Skeletal muscle tissue (tissue), 4 donors: ENCODE results near the gene ATP1A3. TPM values are rescaled to one million over a fixed set of nuclear protein-coding genes. Genes with fewer than 3 reads are reported as not detected.

Experiments
- H3K27ac ChIP-seq: one replicate; pipeline ENCODE4 v1.7.0; 2013; ENCODE audit warnings: mild to moderate bottlenecking, low read depth, low read length, inconsistent platforms
- H3K27me3 ChIP-seq, 3 donors: one replicate each; pipeline ENCODE4 v1.7.0; 2013; ENCODE audit warnings: low read length in 3 of 3; ENCODE audit not compliant: control insufficient read depth in 3 of 3, insufficient read depth in 3 of 3
- H3K36me3 ChIP-seq, 3 donors: one replicate each; pipeline ENCODE4 v1.7.0; 2013; ENCODE audit warnings: low read length in 3 of 3; ENCODE audit not compliant: control insufficient read depth in 3 of 3, insufficient read depth in 3 of 3
- H3K4me1 ChIP-seq, 3 donors: one replicate each; pipeline ENCODE4 v1.7.0; 2013; ENCODE audit warnings: low read length in 3 of 3, mild to moderate bottlenecking in 3 of 3; ENCODE audit not compliant: control insufficient read depth in 3 of 3, insufficient read depth in 3 of 3
- H3K4me3 ChIP-seq, 3 donors: one replicate each; pipeline ENCODE4 v1.7.0; 2013; ENCODE audit warnings: low read length in 3 of 3
- H3K9ac ChIP-seq, 3 donors: one replicate each; pipeline ENCODE4 v1.7.0; 2013; ENCODE audit warnings: low read length in 3 of 3, mild to moderate bottlenecking in 3 of 3, moderate library complexity in 2 of 3, low read depth in 1 of 3
- H3K9me3 ChIP-seq, 3 donors: one replicate each; pipeline ENCODE4 v1.7.0; 2013; ENCODE audit warnings: low read length in 3 of 3; ENCODE audit not compliant: control insufficient read depth in 3 of 3
- total RNA-seq: library from RNA; depleted of rRNA; stranded (reverse); fragments of >200 nt; gene quantifications from one replicate; pipeline ENCODE4 v1.2.3, GENCODE V29; 2014
- donor health status: Osteomylitis.

ATP1A3 gene
- total RNA-seq, 1 donor from 2014 or later, result not detected

DNA sequence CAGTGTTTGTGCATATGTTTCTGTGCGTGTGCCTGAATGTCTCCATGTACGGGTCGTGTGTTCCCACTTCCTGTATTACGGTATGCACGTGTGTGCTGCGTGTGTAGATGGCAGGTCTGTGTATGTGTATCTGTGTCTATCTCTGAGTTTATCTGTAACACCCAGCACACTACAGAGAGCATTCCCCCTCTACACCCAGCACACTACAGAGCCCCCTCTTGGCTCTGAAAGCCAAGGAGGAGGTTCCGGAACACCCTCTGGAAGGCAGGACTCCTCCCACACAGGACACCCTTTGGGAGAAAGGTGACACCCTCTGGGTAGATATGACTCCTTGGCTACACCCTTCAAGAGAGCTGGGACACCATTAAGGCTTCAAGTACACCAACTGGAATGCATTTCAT is 63.7 kb downstream of the ATP1A3 start:
- Histone ChIP-seq H3K27me3 (peaks cover 85 to 93% (median 91%) of the 10 kb centered on the region in 3 donors), H3K9me3 (peaks cover 0 to 5% (median 0%) of the 10 kb centered on the region in 3 donors), H3K9ac (no peak overlapping the region), H3K4me1 (peaks cover 4 to 9% (median 7%) of the 10 kb centered on the region in 3 donors), H3K36me3 (no peaks in the 10 kb centered on the region), H3K27ac (no peak overlapping the region), H3K4me3 (no peak overlapping the region)

DNA sequence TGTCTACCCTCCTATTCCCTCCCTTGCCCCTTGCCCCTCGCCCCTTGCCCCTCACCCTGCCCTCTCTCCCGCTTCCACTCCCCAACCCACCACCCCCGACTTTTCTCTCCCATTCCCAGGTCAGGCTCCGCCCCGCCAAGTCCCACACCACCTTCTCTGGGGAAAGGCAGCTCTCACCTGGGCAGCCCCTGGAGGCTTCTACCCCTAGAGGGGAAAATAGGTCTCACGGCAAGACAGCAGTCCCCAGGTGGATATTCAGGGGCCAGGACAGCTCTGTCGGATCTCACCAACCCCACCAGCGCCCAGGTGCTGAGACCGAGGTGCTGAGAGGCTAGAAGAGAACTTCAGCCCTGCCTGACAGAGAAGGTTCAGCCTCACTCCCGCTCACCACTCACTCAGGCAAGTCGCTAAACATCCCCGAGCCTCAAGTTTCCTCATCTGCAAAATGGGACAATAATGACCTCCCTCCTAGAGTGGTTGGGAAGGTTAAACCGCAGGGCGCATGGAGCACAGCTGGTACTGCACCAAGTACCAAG is 64.4 kb downstream of the ATP1A3 start:
- peaks cover 4 to 9% (median 7%) of the 10 kb centered on the region in 3 donors for H3K4me1 ChIP-seq
- no peak overlapping the region for H3K4me3 ChIP-seq
- H3K36me3 ChIP-seq, result no peaks in the 10 kb centered on the region
- H3K27ac ChIP-seq, result no peak overlapping the region
- no peak overlapping the region for H3K9ac ChIP-seq
- H3K9me3 ChIP-seq, result peaks cover 0 to 5% (median 0%) of the 10 kb centered on the region in 3 donors
- peaks cover 86 to 93% (median 91%) of the 10 kb centered on the region in 3 donors for H3K27me3 ChIP-seq

DNA sequence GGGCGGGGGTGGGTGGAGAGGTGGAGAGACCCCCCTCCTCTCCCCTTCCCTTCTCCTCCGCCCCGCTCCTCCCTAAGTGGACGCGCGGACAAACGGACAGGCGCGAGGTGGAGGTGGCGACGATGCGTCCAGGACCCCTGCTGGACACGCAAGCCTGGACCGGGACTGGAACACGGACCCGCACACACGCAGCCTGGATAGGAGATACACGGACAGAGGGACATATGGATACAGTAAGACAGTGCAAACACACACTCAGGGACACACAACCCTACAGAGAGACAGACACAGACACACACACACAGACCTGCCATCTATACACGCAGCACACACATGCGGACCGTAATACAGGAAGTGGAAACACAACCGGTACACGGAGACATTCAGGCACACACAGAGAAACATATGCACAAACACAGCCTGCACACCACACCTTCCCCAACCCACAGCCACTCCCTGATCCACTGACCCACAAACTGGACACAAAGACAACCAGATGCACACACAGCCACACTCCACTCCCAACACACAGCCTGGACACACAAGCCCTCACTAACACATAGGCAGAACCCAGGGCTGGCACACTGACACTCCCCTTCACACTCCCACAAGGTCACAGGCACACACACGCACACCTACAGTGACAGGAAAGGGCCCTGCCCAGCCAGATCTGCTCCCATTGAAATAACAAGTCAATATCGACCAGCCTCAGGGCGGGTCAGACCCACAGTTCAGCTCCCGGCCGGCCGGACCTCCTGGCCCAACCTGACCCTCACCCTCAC is 65.1 kb downstream of the ATP1A3 start:
- Histone ChIP-seq H3K4me3 (peak overlapping the region in 1 of 3 donors; percentile 24), H3K9me3 (peaks cover 0 to 5% (median 0%) of the 10 kb centered on the region in 3 donors), H3K36me3 (no peaks in the 10 kb centered on the region), H3K9ac (no peak overlapping the region), H3K4me1 (peaks cover 4 to 9% (median 7%) of the 10 kb centered on the region in 3 donors), H3K27ac (no peak overlapping the region), H3K27me3 (peaks cover 87 to 93% (median 92%) of the 10 kb centered on the region in 3 donors)

DNA sequence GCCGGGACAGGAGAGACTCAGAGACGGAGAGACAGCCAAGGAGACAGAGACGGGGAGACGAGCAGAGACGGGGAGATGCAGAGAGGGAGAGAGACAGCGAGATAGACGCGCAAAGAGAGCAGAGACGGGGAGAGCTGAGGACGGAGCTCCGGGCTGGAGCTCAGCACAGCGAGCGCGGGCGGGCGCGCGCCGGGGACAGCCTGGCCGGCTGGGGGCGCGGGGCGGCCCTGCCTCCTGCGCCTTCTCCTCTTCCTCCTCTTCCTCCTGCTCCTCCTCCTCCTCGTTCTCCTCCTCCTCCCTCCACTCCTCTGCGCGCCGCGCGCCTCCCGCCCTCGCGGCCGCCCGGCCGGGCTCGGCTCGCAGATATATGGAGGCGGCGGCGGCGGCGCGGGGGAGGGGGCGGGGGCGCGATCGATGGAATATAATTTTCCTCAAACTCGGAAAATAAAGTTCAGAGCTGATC is 65.8 kb downstream of the ATP1A3 start, which contains the start of gene ERFL:
ERFL (minus strand) TSS at position 229 of the 463 bp plus-strand sequence. CDS start 15,530 bp downstream, outside the sequence.
- Histone ChIP-seq H3K4me3 (peak within 1 kb of the TSS in 1 of 3 donors; percentile 24), H3K27ac (no peak within 1 kb of the TSS), H3K9me3 (peaks cover 0 to 5% (median 0%) of the 10 kb centered on the region in 3 donors), H3K36me3 (no peaks in the 10 kb centered on the region), H3K9ac (no peak within 1 kb of the TSS), H3K4me1 (peaks cover 4 to 9% (median 7%) of the 10 kb centered on the region in 3 donors), H3K27me3 (peaks cover 84 to 90% (median 86%) of the 10 kb centered on the region in 3 donors)

DNA sequence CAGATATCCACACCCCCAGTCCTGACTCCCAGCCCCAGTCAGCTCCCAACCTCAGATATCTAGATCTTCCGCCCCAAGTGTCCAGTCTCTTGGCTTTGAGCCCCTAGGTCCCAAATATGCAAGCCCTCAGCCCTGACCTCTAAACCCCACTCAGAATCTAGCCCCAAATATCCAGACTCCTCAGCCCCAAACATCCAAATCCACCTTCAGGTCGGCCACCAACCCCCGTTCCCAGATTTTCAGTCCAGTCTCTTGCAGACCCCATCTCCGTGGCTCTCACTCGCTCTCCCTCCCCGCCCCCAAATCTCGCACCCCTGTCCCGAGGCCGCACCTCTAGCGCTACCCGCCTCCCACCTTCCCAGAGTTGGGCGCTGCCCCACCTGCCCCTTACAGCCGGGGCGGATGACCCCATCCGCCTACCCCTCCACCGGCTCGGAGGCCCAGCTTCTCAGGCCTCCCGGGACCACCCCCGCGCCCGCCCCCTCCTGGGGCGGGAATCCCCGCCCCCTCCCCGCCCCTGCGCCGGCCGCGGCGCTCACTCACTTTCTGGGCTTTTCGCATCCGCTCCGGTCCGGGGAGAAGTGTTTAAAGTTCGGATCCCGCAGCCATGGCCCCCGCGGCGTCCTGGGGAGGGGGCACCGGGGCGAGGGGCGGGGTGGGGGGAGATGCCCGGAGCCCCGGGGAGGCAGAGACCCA is 66.4 kb downstream of the ATP1A3 start:
- H3K9ac ChIP-seq, result no peak overlapping the region

DNA sequence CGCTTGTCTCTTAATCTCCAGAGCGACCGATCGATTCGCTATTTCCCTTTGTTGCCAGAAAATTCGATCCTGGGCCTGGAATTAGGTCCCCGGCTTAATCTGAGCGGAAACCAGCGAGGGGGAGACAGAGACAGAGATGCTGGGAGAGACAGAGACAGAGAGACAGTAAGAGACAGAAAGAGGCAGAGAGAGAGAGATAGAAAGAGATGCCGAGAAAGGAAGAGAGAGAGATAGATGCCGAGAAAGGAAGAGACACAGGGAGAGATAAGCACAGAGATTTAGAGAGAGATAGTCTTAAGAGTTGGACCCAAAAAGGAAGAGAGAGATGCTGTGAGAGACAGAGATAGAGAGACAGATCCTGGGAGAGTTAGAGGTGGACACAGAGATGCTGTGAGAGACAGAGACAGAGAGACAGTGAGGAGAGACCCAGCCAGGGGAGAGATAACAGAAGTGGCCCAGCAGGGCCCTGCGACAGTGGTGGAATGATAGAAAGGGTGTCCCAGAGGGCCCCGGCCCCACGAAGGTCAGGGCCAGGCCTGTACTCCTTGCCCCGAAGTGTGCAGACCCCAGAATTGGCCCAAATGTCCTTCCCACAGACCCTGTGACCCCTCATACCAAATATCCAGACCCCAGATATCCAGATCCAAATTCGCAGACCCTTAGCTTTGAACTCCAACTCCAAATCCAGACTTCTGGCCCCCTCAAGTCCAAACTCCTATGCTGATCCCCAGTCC is 67.1 kb downstream of the ATP1A3 start:
- no peak overlapping the region for H3K9ac ChIP-seq
- peaks cover 4 to 9% (median 7%) of the 10 kb centered on the region in 3 donors for H3K4me1 ChIP-seq
- no peak overlapping the region for H3K27ac ChIP-seq
- H3K4me3 ChIP-seq, result no peak overlapping the region
- peaks cover 0 to 5% (median 0%) of the 10 kb centered on the region in 3 donors for H3K9me3 ChIP-seq
- H3K36me3 ChIP-seq, result no peaks in the 10 kb centered on the region
- peaks cover 85 to 90% (median 86%) of the 10 kb centered on the region in 3 donors for H3K27me3 ChIP-seq

More for the DNA sequence above, 66.4 kb downstream of the ATP1A3 start:
- H3K9me3 ChIP-seq, result peaks cover 0 to 5% (median 0%) of the 10 kb centered on the region in 3 donors
- H3K36me3 ChIP-seq, result no peaks in the 10 kb centered on the region
- peaks cover 4 to 9% (median 7%) of the 10 kb centered on the region in 3 donors for H3K4me1 ChIP-seq
- H3K27me3 ChIP-seq, result peaks cover 86 to 90% (median 86%) of the 10 kb centered on the region in 3 donors
- H3K4me3 ChIP-seq, result no peak overlapping the region
- no peak overlapping the region for H3K27ac ChIP-seq

DNA sequence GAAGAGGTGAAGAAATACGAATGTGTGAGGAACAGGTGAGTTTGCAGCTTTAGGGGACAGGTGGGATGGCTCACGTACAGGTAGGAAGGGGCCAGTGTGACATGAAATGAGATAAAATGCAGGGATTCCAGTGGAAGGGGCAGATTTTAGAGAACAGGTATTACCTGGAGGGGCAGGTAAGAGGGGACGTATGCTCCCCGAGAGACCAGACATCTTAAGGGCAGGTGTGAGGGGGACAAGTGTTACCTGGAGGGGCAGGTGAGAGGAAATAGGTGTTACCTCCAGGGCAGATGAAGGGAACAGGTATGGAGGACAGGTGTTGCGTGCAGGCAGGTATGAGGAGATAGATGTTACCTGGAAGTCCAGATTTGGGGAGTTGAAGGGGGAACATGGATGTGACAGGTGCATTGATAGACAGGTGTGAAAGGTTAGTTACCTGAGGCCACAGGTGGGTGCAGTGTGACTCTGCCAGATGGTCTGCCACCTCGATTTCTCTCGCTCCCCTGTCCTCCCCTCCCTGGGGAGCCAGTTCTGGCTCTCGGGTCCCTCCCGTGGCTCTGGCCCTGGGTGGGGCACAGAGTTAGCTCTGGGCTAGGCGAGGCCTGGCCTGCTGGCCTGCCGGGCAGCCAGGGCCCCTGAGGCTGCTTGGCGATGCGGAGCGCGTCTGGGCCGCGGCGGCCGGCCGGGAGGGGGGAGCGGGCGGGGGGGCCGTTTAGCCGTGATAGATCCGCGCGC is 67.8 kb downstream of the ATP1A3 start:
- H3K9me3 ChIP-seq, result peaks cover 0 to 5% (median 0%) of the 10 kb centered on the region in 3 donors
- H3K9ac ChIP-seq, result no peak overlapping the region
- H3K36me3 ChIP-seq, result no peaks in the 10 kb centered on the region
- H3K4me3 ChIP-seq, result no peak overlapping the region
- H3K27me3 ChIP-seq, result peaks cover 84 to 90% (median 84%) of the 10 kb centered on the region in 3 donors
- no peak overlapping the region for H3K27ac ChIP-seq
- peaks cover 4 to 9% (median 7%) of the 10 kb centered on the region in 3 donors for H3K4me1 ChIP-seq

DNA sequence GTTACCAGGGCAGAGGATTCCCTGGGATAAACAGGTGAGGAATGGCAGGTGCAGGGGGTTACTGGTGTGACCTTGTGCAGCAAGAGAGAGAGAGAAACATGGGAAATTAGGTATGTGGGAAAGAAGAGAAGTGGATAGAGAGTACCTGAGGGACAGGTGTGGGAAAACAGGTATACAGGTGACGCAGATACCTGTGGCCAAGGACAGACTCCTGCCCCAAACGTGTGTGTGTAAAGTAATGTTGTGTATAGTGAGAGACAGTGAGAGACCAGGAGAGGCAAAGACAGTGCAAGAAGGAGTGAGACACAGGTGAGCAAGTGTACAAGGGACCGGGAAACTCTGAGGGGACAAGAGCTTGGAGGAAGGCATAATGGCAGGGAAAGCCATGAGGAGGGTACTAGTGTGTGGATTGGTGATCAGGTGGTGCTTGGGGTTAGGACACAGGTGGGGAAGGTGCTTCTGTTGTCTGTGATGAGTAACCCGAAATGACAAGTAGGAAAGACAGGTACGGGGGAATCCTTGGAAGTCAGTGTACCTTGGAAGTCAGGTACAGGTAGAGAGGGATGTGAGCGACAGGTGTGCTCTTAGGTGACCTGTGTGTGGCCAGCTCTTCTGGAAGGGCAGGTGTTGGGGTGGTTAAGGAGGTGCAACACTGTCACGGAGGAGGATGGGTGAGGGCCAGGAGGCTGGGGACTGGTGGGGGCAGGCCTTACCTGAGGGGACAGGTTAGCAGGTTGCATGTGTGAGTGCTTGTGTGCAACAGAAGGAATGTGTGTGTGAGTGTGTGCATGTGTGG is 68.6 kb downstream of the ATP1A3 start:
- no peaks in the 10 kb centered on the region for H3K36me3 ChIP-seq
- peaks cover 4 to 9% (median 7%) of the 10 kb centered on the region in 3 donors for H3K4me1 ChIP-seq
- no peak overlapping the region for H3K9ac ChIP-seq
- no peak overlapping the region for H3K4me3 ChIP-seq
- H3K27ac ChIP-seq, result no peak overlapping the region
- peaks cover 0 to 5% (median 0%) of the 10 kb centered on the region in 3 donors for H3K9me3 ChIP-seq
- peaks cover 83 to 90% (median 84%) of the 10 kb centered on the region in 3 donors for H3K27me3 ChIP-seq
